ENCODE measurements around the gene SPIB.
"Not testable (repeated sequence)": the region's sequence is repeated elsewhere in the genome, so short reads cannot be mapped to it uniquely, and the experiment has no call there.

The SPIB gene

GRCh38 chr19:50418176-50419021 lies at the start of gene SPIB:
TSS of gene SPIB (plus strand) at chr19:50418938. CDS start at chr19:50418963, 25 bp downstream.
- DNase-seq, result no peak

- no peak for DNase-seq
Observed at GRCh38 chr19:50371914-50372475, 46.7 kb upstream of the SPIB start.

- peak; percentile 95 for DNase-seq
Observed at GRCh38 chr19:50376166-50377050, 42.3 kb upstream of the SPIB start, which contains the start of gene NR1H2. TSS of gene NR1H2 (plus strand) at chr19:50376457. CDS start at chr19:50377606, 1,149 bp downstream.

- DNase-seq, result no peak
Observed at GRCh38 chr19:50377051-50377461, 41.7 kb upstream of the SPIB start.

DNA sequence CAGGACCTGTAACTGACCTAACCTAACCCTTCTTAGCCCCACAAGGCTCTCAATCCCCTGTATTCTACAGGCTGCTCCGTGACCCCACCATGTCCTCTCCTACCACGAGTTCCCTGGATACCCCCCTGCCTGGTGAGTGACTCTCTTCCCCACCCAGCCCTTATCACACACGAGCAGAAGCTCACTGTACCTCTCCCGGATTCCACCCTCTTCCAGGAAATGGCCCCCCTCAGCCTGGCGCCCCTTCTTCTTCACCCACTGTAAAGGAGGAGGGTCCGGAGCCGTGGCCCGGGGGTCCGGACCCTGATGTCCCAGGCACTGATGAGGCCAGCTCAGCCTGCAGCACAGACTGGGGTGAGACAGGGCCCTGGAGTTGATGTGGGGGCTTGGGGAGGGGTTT lies 41.2 kb upstream of the SPIB start:
- no peak for DNase-seq

- no peak for DNase-seq
Observed at GRCh38 chr19:50378169-50378862, 40.4 kb upstream of the SPIB start.

- no peak for DNase-seq
Observed at GRCh38 chr19:50378863-50379236, 39.9 kb upstream of the SPIB start.

DNA sequence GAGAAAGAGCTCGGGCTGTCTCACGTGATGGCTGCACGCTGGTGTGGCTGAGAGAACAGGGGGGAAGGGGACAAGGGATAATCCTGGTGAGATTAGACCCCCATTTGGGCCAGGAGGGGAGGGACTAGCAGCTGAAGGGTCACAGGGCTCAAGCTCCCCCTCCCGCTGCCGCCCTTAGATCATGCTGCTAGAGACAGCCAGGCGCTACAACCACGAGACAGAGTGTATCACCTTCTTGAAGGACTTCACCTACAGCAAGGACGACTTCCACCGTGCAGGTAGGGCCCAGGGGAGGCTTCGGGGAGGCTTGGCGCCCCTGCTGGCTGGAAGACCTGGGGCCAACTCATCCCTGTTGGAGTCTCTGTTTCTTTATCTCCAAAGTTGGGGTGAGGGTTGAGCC lies 39.1 kb upstream of the SPIB start:
- no peak for DNase-seq

DNA sequence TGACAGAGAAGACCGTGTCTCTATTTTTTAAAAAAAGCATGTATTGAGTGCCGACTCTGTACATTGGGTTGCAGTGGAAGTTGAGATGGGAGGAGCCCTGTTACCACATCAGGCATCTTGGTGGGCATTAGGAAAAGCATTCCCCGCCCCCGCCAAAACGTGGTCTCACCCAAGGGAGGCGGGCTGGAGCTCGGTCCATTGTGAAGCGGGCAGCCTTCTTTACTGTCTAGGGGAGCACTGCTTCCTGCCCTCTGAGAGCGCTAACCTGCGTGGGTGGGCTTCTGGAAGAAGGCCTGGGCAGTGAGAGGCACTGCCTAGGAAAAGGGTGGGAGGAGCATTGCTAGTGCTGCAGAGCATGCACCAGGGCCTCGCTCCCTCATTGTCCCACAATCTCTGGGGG lies 38.6 kb upstream of the SPIB start:
- DNase-seq, result no peak

DNA sequence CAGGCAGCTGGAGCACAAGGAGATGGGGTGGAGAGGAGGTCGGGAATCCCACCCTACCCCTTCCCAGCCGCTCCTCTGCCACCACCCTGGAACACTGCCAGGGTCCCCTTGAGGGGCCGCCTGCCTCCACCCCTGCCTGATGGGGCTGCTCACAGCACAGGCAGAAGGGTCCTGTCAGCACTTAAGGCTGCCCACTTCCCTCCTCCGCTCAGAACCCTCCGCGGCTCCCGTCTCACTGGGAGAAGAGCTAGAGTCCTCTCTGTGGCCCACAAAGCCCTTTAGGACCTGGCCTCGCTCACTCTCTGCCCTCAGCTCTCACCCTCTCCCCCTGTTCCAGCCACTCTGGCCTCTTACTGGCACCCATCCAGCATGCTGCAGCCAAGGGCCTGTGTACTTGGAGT lies 38.0 kb upstream of the SPIB start:
- DNase-seq, result no peak

DNA sequence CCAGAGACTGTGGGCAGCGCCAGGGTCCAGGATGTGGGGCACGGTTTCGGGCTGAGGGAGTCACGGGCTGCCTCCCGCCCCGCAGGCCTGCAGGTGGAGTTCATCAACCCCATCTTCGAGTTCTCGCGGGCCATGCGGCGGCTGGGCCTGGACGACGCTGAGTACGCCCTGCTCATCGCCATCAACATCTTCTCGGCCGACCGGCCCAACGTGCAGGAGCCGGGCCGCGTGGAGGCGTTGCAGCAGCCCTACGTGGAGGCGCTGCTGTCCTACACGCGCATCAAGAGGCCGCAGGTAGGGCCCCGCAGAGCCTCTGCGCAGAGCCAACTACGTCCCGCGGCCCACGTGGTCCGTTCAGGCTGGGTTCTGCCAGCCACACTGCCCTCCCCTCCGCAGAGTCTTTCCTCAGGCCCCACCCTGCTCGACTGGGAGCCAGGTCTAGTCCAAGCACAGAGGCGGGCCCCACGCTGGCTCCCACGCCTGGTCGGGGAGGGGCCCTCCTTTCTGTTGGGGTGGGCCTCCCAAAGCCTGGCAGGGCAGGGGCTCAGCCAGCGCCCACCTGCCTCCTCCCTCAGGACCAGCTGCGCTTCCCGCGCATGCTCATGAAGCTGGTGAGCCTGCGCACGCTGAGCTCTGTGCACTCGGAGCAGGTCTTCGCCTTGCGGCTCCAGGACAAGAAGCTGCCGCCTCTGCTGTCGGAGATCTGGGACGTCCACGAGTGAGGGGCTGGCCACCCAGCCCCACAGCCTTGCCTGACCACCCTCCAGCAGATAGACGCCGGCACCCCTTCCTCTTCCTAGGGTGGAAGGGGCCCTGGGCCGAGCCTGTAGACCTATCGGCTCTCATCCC lies 36.6 kb upstream of the SPIB start:
- DNase-seq, result no peak

GRCh38 chr19:50383001-50383851 lies 35.5 kb upstream of the SPIB start:
- no peak for DNase-seq

GRCh38 chr19:50383852-50384684 lies 34.7 kb upstream of the SPIB start, which contains the start of gene POLD1:
TSS of gene POLD1 (plus strand) at chr19:50384347. CDS start at chr19:50398852, 14,505 bp downstream.
- DNase-seq, result peak; percentile 92

- no peak for DNase-seq
Observed at GRCh38 chr19:50384685-50385535, 33.8 kb upstream of the SPIB start.

GRCh38 chr19:50387176-50387867 lies 31.4 kb upstream of the SPIB start:
- no peak for DNase-seq

GRCh38 chr19:50387868-50388245 lies 30.9 kb upstream of the SPIB start:
- no peak for DNase-seq

DNA sequence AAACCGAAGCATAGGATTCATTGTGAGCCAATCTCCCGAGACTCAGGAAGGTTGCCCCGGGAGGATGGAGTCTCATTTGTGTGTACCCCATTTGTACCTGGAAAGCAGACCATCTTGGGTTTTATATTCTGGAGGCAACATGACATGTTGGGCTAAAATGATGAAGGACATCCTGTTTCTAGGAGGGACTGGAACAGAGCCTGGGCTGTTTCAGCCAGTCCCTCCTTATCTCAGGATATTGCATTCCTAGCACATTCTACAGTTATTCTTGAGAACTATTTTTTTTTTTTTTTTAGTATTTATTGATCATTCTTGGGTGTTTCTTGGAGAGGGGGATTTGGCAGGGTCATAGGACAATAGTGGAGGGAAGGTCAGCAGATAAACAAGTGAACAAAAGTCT lies 28.4 kb upstream of the SPIB start:
- DNase-seq, result not testable (repeated sequence)

GRCh38 chr19:50390952-50391351 lies 27.8 kb upstream of the SPIB start:
- DNase-seq, result not testable (repeated sequence)
